PC-3 (cell line): ENCODE measurements around the gene CAMTA1.

Experiments used
- CTCF ChIP-seq: fragments of 300-600 bp; sonication (generic); conservative IDR thresholded peaks from 2 replicates; pipeline ENCODE4 v1.5.1; 2017; ENCODE audit warnings: antibody characterized with exemption, low read depth, mild to moderate bottlenecking, low read length
- EZH2 ChIP-seq: fragments of 300-600 bp; sonication (generic); IDR thresholded peaks from one replicate; pipeline ENCODE4 v1.6.1; 2017; ENCODE audit warnings: antibody characterized with exemption, mild to moderate bottlenecking, low read length; ENCODE audit not compliant: unreplicated experiment
- EZH2phosphoT487 ChIP-seq: fragments of 300-600 bp; sonication (generic); IDR thresholded peaks from 2 replicates; pipeline ENCODE4 v1.6.1; 2018; ENCODE audit warnings: mild to moderate bottlenecking, antibody characterized with exemption, low read length, borderline replicate concordance

GRCh38 chr1:7608628-7609305 is 823.5 kb downstream of the CAMTA1 start:
- no peak for TF ChIP-seq CTCF
- no peak for TF ChIP-seq EZH2phosphoT487
- TF ChIP-seq EZH2, result no peak
